Suppressor macrophage (primary cell): Measurements from ENCODE around the gene RGL1.
"Not testable (repeated sequence)": the region's sequence is repeated elsewhere in the genome, so short reads cannot be mapped to it uniquely, and the experiment has no call there.

Experiments used
- DNase-seq, 4 experiments: peaks; one replicate each; pipeline ENCODE4 v3.0.0-alpha.2; 2020 to 2022
- total RNA-seq, 17 experiments: gene quantifications; one replicate each; lab custom pipeline; 2026; ENCODE audit warnings: mixed read lengths in 6 of 17, inconsistent platforms in 3 of 17; lab: John Stamatoyannopoulos, UW

RGL1 gene
- 156 to 534 (median 359) reads per million in 17 experiments for total RNA-seq

DNA sequence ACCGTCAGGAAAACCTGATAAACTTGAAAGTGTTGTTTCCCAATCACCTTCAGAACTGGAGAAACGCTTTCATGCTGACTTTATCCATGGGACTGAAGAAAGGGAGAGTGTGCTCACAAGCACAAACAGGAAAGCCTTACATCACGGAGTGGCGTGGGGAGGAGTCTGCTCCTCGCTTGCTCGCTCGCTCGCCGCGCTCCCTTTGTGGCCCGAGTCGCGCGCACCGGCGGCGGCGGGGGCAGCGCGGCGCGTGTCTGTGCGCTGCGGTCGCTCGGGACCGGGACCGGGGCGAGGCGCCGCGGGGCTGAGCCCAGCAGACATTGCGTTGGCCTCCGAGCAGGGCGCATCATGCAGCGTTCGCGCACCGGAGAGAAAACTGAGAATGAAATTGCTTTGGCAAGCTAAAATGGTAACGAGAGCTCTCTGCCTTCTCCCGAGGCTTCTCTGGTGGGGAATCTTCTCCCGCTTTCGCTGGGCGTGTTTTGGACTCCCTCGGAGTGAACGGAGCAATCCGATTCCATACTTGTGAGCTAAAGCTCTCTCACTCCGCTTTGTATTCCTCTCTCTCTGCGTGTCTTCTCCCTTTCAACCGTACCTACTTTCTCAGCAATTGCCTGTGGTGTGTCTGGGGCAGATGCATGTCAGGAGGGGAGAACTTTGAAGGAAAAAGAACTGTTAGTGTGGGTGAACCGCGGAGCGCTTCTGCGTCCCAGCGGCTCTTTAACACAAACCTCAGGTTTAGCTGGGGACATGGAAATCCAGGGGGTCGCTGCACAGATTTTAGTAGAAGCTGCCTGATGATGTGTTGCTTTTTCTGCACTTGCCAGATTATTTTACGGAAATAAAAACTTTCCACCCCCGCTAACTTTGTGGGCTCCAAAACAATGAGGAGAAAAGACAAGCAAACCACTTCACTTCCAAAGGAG is at the start of gene RGL1:
Gene RGL1 (plus strand): TSS at position 205 of the 926 bp plus-strand sequence. CDS start 178 bp downstream, at position 383.
- peak; percentile 79 to 94 (median 90) for DNase-seq

DNA sequence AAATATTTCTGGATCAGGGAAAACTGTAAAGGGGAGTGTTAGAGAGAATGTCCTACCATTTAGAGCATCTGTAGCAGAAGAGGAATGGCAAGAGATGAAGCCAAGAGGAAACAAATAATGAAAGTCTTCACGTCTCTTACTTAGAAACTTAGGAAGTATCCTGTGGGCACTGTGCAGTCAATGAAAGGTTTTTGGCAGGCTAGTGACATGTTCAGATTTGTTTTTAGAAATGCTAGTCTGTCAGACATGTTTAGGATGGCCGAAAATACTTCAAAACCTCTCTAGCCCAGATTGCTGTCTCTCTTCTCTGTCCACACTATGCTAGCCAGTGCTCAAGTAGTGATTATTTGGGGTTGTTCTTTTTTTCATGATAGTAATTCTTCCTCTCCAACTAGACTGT is 48.6 kb upstream of the RGL1 start:
- no peak for DNase-seq

DNA sequence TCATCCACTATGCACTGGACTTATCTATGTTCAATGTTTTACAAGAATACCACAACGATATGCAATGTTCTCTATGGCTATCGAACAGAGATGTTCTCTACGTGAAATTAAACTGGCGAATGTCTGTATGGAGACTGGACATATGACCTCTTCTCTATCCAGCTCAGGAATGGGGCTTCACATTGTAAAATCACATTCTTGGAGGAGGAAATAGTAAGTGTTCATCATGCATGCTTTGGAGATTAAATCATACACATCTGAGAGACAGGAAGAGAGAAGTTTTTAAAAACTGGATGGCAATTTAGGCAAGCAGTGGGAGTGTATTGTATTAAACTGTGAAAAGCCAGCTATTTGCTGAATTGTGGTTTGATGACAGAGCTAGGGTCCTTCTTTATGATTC is 47.9 kb upstream of the RGL1 start:
- no peak for DNase-seq

DNA sequence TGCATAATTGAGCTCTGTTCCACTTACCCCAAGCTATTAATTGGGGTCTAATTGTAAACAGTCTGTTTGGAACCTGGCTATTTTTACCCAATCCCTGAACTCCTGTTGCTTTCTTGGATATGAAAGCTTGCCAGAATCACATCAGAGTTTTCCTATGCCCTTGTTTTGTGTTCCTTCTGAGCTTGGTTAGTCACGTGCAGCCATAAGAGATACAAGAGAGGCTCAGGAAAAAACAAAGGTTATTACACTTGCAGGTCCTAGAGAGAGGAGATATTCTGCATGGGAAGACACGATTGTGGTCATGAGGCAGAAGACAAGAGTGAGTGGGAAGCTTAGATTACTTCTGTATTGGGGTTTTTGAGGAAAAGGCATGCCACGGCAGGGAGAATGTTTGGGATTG is 46.0 kb upstream of the RGL1 start:
- no peak for DNase-seq

DNA sequence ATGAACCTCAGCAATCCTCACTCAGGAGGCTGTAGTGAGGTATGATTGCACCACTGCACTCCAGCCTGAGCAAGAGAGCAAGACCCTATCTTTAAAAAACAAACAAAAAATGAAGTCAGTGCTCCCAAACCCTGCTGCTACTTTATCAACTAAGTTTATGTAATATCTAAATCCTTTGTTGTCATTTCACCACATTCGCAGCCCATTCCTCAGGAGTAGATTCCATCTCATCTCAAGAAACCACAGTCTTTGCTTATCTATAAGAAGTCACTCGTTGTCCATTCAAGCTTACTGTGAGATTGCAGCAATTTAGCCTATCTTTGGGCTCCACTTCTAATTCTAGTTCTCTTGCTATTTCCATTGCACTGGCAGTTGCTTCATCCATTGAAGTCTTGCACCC is 44.3 kb upstream of the RGL1 start:
- no peak for DNase-seq

DNA sequence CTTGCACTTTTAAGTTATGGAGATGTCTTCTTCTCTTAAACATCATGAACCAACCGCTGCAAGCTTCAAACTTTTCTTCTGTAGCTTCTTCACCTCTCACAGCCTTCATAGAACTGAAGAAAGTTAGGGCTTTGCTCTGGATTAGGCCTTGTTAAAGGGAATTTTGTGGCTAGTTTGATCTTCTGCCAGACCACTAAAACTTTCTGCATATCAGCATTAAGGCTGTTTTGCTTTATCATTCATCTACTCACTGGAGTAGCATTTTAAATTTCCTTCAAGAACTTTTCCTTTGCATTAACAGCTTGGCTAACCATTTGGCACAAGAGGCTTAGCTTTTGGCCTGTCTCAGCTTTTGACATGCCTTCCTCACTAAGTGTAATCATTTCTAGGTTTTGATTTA is 43.0 kb upstream of the RGL1 start:
- DNase-seq, result no peak

DNA sequence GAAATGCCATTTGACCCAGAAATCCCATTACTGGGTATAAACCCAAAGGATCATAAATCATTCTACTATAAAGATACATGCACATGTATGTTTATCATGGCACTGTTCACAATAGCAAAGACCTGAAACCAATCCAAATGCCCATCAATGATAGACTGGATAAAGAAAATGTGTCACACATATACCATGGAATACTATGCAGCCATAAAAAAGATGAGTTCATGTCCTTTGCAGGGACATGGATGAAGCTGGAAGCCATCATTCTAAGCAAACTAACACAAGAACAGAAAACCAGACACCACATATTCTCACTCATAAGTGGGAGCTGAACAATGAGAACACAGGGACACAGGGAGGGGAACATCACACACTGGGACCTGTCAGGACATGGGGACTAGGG is 42.1 kb upstream of the RGL1 start:
- DNase-seq, result not testable (repeated sequence)

DNA sequence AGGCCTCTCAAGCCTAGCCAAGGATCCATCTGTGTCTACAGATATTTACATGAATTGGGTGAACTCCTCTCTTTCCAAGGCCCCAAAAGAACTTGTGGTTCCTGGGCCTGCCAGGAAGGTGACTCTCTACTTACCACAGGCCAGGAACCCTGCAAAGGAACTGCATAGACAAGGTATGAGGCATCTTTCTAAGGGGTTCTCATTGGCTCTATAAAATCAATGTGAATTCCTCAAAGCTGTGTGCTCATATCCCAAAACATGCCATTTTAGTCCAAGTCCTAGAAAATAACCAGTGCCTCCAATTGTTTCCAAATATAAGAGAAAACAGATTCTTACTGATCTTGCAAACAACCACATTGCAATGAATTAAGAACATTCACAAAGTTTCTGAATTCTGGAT is 39.9 kb upstream of the RGL1 start:
- no peak for DNase-seq

DNA sequence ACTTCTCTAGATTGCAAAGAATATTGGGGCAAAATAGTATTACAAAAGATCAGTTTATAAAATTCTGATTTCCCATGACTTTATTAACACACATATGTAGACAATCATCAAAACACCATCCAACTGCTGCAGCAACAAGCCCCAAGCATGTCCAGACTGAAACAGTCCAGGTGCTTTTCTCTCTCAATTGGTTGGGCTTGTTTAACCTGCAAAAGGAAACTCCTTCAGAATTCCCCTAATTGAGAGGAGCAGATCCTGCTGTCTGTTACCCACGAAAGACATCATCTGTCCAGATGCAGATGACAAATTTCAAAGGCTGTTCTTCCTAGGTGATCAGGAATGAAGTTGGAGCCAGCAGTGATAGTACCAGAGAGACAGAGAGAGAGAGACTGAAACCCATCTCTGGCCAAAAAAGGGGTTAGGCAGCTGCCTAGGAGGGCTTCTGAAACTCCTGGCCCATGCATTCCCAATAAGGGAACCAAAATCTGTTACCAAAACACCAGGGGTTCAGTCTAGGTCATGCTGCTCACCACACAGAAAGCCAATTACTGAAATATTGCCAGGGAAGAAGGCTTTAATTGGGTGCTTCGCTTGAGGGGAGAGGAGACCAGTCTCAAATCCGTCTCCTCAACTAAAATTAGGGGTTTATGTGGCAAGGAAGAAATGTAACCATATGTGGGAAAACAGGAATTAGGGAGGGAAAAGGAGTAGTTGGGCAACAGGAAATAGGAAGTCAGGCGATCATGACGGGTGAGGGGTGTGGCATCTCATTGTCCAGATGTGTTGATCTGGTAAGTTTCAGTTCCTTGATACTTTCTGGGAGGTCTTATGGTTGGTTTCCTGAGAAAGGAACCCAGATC is 34.7 kb upstream of the RGL1 start:
- DNase-seq, result peak; percentile 46 to 69 (median 64)

DNA sequence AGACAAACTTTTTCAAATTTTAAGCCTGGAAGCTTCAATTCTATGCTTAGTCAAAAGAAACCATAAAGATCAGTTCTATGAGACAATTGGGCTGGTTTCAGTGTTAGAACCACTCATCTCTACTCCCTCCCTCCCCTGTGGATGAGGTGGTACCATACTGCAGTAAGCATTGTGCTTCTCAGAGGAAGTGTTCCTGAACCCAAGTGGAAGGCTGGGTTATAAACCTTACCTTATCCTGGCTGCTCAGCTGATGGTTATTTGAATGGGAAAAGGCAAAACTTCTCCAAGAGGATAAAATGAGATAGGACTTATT is 34.1 kb upstream of the RGL1 start:
- no peak for DNase-seq

DNA sequence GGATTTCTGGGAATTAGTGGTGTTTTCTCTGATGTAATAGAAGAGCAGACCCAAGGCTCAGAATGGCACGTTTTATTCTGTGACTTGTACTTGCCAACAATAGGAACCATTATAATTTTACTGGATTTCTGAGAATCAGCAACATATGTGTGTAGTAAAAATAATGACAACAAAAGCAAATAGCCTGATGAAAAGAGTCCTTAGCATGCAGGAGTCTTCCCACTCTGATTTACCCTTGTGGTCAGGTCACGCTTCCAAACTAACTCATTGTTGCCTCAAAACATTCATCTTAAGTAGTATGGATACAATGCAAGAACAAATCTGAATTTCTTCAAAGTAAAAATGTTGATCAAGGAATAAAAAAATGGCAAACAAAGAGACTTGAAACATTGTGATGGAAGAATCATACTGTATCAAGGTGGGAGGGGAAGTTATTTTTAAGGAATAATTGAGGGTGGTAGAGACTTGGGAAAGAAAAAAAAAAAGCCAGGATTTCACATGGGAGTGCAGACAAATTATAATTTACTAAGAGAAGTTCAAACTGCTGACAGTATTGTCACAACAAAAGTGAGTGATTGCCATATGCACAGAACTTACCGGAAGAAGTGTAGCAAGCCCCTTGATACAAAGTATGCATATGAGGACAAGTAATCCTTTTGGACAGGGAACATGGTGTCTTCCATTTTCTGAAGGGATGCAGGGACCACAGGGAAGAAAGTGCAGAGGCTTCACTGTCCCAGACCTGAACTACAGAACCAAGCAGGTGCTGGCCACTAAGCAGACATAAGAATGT is 31.2 kb upstream of the RGL1 start:
- DNase-seq, result no peak

DNA sequence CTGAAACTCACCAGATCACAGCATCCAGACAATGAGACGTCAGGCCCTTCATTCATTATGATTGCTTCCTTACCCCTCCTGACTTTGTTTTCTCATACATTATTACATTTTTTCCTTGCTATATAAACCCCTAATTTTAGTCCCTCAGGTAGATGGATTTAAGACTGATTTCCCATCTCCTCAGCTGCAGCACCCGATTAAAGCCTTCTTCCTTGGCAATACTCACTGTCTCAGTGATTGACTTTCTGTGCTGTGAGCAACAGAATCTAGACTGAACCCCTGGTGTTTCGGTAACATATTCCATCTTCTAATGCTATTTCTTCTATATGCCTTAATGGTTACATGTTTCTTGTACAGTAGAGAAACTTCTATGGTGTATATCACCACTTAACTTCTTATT is 30.0 kb upstream of the RGL1 start:
- DNase-seq, result no peak

DNA sequence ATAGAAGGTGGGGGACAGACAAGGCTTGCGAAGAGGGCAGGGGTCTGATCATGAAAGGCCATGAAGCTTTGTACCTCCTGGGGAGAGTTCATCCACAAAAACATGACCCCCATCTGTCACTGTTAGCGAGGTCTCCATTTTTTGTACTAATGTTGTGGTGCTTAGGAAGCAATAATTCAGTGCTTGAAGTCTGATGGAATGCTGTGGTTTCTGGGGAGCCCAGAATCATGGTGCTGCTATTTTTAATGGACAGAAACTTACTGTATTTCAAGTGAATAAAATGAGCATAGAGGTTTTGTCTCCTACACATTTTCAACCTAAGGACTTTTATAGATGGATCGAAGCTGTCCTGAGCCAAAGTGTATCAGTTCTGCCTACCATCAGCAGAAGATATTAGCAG is 28.2 kb upstream of the RGL1 start:
- DNase-seq, result no peak

DNA sequence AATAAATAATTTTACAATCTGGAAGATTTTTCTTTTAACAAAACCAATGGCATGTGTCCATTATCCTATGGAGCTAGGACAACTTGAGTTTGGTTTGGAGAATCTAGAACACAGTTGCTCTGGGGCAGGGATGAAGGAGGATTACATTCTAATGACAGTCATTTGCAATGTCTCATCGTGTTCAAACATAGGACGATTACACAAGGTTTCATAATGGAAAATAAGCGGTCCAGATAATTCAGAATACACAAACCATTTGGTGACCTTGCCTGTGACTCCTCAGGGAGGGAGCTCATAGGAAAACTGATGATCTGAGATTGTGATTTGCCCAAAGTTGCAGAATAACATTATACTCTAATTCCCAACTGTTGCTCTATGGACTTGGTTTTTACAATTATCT is 27.6 kb upstream of the RGL1 start:
- no peak for DNase-seq

DNA sequence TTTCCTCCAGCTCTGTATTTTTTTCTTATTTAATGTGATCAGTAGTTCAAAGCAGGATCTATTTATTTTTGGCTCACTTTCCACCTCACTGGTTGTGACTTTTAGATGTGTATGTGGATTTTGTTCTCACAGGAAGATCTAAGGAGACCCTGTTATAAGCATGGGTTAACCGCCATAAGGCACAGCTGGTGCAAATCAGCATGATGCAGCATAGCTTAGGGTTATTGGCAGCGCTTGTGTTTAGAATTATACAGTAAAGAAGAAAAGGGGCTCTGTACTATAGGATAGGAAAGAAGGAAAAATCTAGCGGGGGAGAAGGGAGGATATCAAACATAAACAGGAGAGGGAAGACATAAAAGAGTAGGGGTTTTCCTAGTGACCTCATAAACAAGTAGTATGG is 26.9 kb upstream of the RGL1 start:
- no peak for DNase-seq

DNA sequence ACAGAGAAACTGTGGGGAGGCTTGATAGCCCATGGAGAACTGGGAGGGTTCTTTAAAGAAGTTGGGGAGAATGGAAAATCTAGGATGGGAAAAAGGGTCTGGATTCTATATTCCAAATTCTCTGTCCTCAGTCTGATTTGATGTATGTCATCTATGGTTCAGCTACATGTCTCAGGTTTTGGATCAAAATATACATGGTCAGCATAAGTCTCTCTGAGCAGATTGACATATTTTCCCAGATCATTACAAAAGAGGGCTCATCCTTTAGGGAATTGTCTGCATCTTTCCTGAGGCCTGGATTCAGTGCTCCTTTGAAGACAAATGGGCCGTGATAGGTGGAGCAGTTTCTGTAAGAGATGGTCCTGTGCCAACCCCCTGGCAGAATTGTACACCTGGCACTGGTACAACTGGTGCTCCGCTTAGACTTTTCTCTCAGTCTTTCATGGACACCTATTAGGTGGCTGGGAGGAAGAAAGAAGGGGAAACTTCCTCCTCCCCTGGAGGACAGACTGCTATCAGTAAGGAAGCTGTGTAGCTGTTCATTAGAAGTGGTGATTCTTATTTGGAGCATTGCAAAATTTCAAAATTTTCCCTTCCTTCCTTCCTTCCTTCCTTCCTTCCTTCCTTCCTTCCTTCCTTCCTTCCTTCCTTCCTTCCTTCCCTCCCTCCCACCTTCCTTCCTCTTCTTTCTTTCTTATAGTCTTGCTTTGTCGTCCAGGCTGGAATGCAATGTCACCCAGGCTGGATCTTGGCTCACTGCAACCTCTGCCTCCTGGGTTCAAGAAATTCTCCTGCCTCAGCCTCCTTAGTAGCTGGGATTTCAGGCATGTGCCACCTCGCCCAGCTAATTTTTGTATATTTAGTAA is 26.1 kb upstream of the RGL1 start:
- no peak for DNase-seq

DNA sequence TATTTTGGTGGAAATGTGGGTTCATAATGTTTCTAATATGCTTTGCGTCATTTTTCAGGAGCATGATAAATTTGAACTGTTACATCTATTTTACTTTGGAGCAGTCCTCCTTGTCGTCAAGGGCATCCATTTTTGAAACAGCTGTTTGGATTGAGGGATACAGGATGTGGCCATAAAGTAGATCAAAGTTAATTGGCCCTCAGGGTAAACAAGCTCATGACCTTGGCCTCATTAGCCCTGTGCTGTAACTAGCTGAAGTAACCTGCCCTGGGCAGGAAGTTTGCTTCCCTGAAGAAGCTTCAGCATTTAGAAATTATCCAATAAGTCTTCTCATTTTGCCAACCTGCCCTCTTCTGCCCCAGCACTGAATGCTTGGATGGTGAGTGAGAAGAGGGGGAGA is 24.8 kb upstream of the RGL1 start:
- no peak for DNase-seq

DNA sequence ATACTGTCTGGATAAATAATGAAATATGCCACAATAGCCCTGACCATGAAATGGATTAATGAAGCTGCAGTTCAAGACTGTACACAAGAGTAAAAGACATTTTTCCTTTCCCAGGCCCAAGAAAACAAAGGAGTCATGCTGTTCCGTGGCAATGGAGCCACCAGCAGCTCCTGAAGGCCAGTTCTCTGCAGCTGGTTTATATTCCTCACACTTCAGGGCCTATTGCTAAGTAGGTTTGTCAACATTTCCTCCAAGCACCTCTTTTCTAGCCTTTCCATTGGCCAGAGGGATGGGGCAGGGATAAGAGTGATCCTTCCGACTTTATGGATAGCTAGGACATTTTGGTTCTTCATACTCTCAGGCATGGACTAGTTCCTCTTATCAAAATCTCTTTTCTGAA is 24.2 kb upstream of the RGL1 start:
- DNase-seq, result no peak

DNA sequence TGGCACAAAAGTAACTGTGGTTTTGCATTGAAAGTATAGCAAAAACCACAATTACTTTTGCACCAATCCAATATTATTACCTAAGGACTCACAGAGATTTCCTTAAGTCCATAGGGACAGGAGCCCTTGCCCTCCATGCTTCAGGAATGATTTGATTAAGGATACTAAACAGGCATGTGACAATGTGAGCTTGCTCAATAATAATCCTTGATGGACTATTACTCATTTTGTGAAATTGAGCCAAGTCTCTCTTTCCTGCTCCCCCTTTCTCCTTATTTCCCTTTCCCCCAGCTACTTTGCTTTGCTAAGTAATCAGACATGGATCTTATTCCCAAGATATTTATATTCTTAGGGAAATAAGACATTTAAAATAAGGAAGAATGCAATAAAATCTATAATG is 21.6 kb upstream of the RGL1 start:
- DNase-seq, result no peak

DNA sequence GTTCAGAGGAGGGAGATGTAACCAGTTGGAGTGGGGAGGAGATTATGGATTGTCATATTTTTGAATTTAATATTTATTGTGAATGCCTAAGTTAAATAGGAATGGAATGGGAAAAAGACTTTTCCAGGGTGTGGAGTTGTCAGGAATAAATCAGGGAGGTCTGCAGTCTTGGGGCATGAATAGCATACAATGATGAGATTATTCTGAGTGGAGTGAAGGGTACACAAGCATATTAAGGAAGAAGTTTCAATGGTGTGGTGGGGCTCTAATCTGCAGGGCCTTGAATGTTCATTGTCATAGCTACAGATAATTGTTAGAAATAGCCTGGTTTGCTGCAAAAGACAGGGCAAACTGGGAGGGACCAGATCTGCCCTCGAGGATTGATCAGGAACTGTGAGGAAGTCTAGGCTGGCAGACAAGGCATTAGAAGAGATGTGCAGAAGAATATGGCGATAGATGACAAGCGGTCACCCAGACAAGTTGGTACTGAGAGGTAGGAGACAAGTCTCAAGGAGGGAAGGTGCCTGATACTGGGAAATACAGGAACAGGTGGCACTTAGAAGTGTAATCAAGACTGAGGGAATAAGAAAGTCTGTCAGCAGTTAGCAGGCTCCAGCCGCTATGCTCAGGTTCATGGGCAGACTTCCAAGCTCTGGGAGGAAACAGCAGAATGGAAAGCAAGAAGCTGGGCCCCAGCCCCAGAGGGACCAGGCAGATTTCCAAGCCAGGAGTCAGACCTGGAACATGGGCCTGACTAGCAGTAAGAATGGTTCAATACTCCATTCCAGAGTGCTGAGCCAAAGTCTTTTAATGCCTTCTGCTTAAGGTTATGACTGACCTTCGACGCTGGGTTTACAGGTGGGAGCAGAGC is 20.9 kb upstream of the RGL1 start:
- DNase-seq, result no peak

DNA sequence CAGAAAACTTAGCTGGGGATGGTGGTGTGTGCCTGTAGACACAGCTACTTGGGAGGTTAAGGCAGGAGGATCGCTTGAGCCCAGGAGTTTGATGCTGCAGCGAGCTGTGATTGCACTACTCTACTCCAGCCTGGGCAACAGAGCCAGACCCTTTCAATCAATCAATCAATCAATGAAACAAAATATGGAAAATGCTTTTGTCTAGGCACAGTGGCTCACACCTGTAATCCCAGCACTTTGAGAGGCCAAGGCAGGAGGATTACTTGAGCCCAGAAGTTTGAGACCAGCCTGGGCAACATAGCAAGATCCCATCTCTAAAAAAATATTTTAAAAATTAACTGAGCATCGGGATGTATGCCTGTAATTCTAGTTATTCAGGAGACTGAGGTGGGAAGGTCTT is 19.0 kb upstream of the RGL1 start:
- DNase-seq, result not testable (repeated sequence)
